Heart right ventricle (tissue), 16 donors: ENCODE measurements around the gene POMT1. TPM values are rescaled to one million over a fixed set of nuclear protein-coding genes. Genes with fewer than 3 reads are reported as not detected.

Experiments used
- ATAC-seq, 8 donors: fragments of 200-7000 bp; cut with Tn5 transposase; one replicate each; pipeline ENCODE4 v1.9.1; 2020; ENCODE audit warnings: mild to moderate bottlenecking in 8 of 8, moderate library complexity in 8 of 8, moderate number of reproducible peaks in 1 of 8
- DNase-seq, 2 donors: peaks; one replicate each; pipeline ENCODE4 v3.0.0-alpha.2; 2020
- H3K27ac ChIP-seq, 10 donors: fragments of 200-600 bp; sonication (generic) in 2 of 10; one replicate each; pipeline versions ENCODE4 v1.5.0 to v1.8.0; 2020 to 2022; ENCODE audit warnings: mild to moderate bottlenecking in 3 of 10
- H3K27me3 ChIP-seq, 7 donors: fragments of 200-600 bp; one replicate each; pipeline ENCODE4 v1.8.0; 2021 to 2022; ENCODE audit warnings: mild to moderate bottlenecking in 2 of 7
- H3K36me3 ChIP-seq, 9 donors: fragments of 200-600 bp; sonication (generic) in 1 of 9; one replicate each; pipeline versions ENCODE4 v1.5.0 to v1.8.0; 2020 to 2022; ENCODE audit warnings: mild to moderate bottlenecking in 2 of 9
- H3K4me1 ChIP-seq, 9 donors: fragments of 200-600 bp; sonication (generic) in 1 of 9; one replicate each; pipeline versions ENCODE4 v1.5.0 to v1.8.0; 2020 to 2022; ENCODE audit warnings: mild to moderate bottlenecking in 4 of 9
- H3K4me3 ChIP-seq, 10 donors: fragments of 200-600 bp; sonication (generic) in 2 of 10; one replicate each; pipeline versions ENCODE4 v1.5.0 to v1.8.0; 2020 to 2022; ENCODE audit warnings: mild to moderate bottlenecking in 7 of 10, moderate library complexity in 2 of 10
- H3K9me3 ChIP-seq, 11 donors: fragments of 200-600 bp in 10 of 11; sonication (generic) in 2 of 11; one replicate each; pipeline versions ENCODE4 v1.5.0 to v1.8.0; 2013 to 2022; ENCODE audit warnings: mild to moderate bottlenecking in 2 of 11, control low read depth in 1 of 11, moderate library complexity in 1 of 11
- CTCF ChIP-seq, 9 donors: fragments of 200-600 bp; sonication (generic) in 2 of 9; IDR thresholded peaks; one replicate each; pipeline versions ENCODE4 v1.5.0 to v1.8.0; 2021 to 2022; ENCODE audit warnings: antibody characterized with exemption in 9 of 9, mild to moderate bottlenecking in 5 of 9, moderate library complexity in 1 of 9
- WGBS, 2 donors: extraction: QIAGEN DNeasy Blood & Tissue Kit; methylation state at CpG; one replicate each; pipeline ENCODE4 v1.1.7; 2013; ENCODE audit warnings: inconsistent platforms in 1 of 2; 5-methylcytosine and 5-hydroxymethylcytosine counted together
- intact Hi-C, 10 donors: fragments of 100-400 bp; cut with DNase I; formaldehyde crosslinking; loops; one replicate each; pipeline versions ENCODE4 v1.11.1 to v1.14.2; 2022
- polyA plus RNA-seq, 2 donors: library from polyadenylated mRNA; stranded (reverse); fragments of 200-250 nt; gene quantifications; one replicate each; pipeline ENCODE4 v1.2.3, GENCODE V29; 2013
- total RNA-seq, 10 donors: library from RNA; stranded (reverse); fragmentation: NEBNext Ultra II Directional in 3 of 10; extraction: Animal tissue kit (Norgen Biotek cat#: 25700) in 3 of 10; gene quantifications; one replicate each; pipeline versions ENCODE4 v1.2.1 to v1.2.4, GENCODE V29; 2021 to 2023
- donor health status: Arrhythmogenic right ventricular cardiomyopathy.
- donor health status: ischemic (EF 13 %, LVEDD 7.1; RV severe dilation, severe dysfunction).
- donor health status: healthy with polysubstance abuse.
- donor health status: DM: no; HTN: yes; CAD: no.
- donor health status: DM: no; HTN: no; CAD: no.
- donor health status: ischemic (EF 25% LVEDD 6.9; RV normal size, moderate dysfunction).
- donor health status: ischemic (EF 25% LVEDD 5.7; RV mildly dilated, moderate dysfunction).
- donor health status: healthy.
- donor health status: DM: yes; HTN: yes; CAD: no.
- donor health status: Ischemic cardiomyopathy.
- donor health status: ischemic (EF 35%, LVEDD 5.7; RV mildly dilated, moderate dysfunction).
- donor health status: nonischemic (EF 11% LVEDD 7.7; RV severe dilation, severe dysfunction).
- donor health status: DM: yes; HTN: yes; CAD: no.
- donor health status: PGD.
- donor health status: ischemic (EF 29% LVEDD 5.4; RV normal size, mild dysfunction).
- donor health status: nonischemic (EF 23%, LVEDD 6.1; RV moderate dilation, normal function).

POMT1 gene
- total and polyA plus RNA-seq, 12 donors = 17.0 to 34.1 (median 21.2) TPM

- peak overlapping the region in 8 of 10 donors; percentile 74 to 94 (median 89) for H3K27ac ChIP-seq
- WGBS, 2 donors = 64 to 65% methylated on average over 24 of the region's 24 CpGs
- intact Hi-C loops = no loop called here
- H3K4me1 ChIP-seq = peaks cover 7 to 19% (median 14%) of the 10 kb centered on the region in 9 donors
- peaks cover 0 to 53% (median 38%) of the 10 kb centered on the region in 9 donors for H3K36me3 ChIP-seq
- H3K9me3 ChIP-seq = no peaks in the 10 kb centered on the region
- no peak for TF ChIP-seq CTCF (IDR thresholded peaks at IDR 0.05)
- DNase-seq (no peak), ATAC-seq (no peak)
- H3K4me3 ChIP-seq = peak overlapping the region; percentile 73 to 100 (median 92)
- no peaks in the 10 kb centered on the region for H3K27me3 ChIP-seq
Observed at GRCh38 chr9:131529597-131530545, 27.2 kb downstream of the POMT1 start.

GRCh38 chr9:131530546-131530919 is 27.8 kb downstream of the POMT1 start:
- ATAC-seq (peak in 7 of 8 donors; percentile 3 to 15 (median 10)), DNase-seq (peak in 1 of 2 donors; percentile 37)
- 1 to 3% methylated on average over 26 to 29 of the region's 29 CpGs for WGBS, 2 donors
- peak in 1 of 9 donors; percentile 30 for TF ChIP-seq CTCF (IDR thresholded peaks at IDR 0.05)
- Histone ChIP-seq H3K4me1 (peaks cover 7 to 19% (median 14%) of the 10 kb centered on the region in 9 donors), H3K36me3 (peaks cover 0 to 47% (median 31%) of the 10 kb centered on the region in 9 donors), H3K27me3 (no peaks in the 10 kb centered on the region), H3K9me3 (no peaks in the 10 kb centered on the region), H3K4me3 (peak overlapping the region; percentile 73 to 100 (median 92)), H3K27ac (peak overlapping the region; percentile 44 to 94 (median 88))
- intact Hi-C loops = no loop called here

- intact Hi-C loops = no loop called here
- peak within 1 kb of the TSS; percentile 44 to 94 (median 88) for H3K27ac ChIP-seq
- no peaks in the 10 kb centered on the region for H3K27me3 ChIP-seq
- no peak for TF ChIP-seq CTCF (IDR thresholded peaks at IDR 0.05)
- no peaks in the 10 kb centered on the region for H3K9me3 ChIP-seq
- peaks cover 0 to 40% (median 25%) of the 10 kb centered on the region in 9 donors for H3K36me3 ChIP-seq
- DNase-seq (peak; percentile 79 to 85), ATAC-seq (peak; percentile 95 to 99 (median 98))
- peak within 1 kb of the TSS; percentile 73 to 100 (median 92) for H3K4me3 ChIP-seq
- 8 to 12% methylated on average over 76 to 103 of the region's 103 CpGs for WGBS, 2 donors
- peaks cover 7 to 19% (median 14%) of the 10 kb centered on the region in 9 donors for H3K4me1 ChIP-seq
Observed at GRCh38 chr9:131530920-131531832, 28.5 kb downstream of the POMT1 start, which contains the start of gene UCK1. TSS of gene UCK1 (minus strand) at chr9:131531263. CDS start at chr9:131531174, 89 bp downstream.
